ENCODE results near the gene FUCA2.

GRCh38 chr6:143506199-143506598 lies 5.3 kb downstream of the FUCA2 start:
- TF ChIP-seq CTCF (IDR thresholded peaks at IDR 0.05) (no peak), POLR2A (IDR thresholded peaks at IDR 0.05) (no peak)
